Epithelial cell of esophagus (primary cell): Measurements from ENCODE around the gene GRK5.

ENCODE experiments used
- DNase-seq: peaks from one replicate; pipeline ENCODE4 v3.0.0; 2010; ENCODE audit warnings: low read depth
- H3K4me3 ChIP-seq: 2 replicates; pipeline ENCODE4 v1.5.1; 2011; ENCODE audit warnings: mild to moderate bottlenecking, low read length, control low read depth
- TF ChIP-seq, protein P1 (sequence below): IDR thresholded peaks from 2 replicates; pipeline ENCODE4 v1.5.1; 2011; ENCODE audit warnings: low read depth, mild to moderate bottlenecking, low read length, control low read depth, inconsistent platforms; ENCODE audit not compliant: insufficient read depth; ENCODE audit errors: missing control alignments

Gene GRK5

GRCh38 chr10:119423510-119424257 is 216.3 kb downstream of the GRK5 start:
- DNase-seq = no peak
- H3K4me3 ChIP-seq = no peak overlapping the region
- TF ChIP-seq, protein P1, sequence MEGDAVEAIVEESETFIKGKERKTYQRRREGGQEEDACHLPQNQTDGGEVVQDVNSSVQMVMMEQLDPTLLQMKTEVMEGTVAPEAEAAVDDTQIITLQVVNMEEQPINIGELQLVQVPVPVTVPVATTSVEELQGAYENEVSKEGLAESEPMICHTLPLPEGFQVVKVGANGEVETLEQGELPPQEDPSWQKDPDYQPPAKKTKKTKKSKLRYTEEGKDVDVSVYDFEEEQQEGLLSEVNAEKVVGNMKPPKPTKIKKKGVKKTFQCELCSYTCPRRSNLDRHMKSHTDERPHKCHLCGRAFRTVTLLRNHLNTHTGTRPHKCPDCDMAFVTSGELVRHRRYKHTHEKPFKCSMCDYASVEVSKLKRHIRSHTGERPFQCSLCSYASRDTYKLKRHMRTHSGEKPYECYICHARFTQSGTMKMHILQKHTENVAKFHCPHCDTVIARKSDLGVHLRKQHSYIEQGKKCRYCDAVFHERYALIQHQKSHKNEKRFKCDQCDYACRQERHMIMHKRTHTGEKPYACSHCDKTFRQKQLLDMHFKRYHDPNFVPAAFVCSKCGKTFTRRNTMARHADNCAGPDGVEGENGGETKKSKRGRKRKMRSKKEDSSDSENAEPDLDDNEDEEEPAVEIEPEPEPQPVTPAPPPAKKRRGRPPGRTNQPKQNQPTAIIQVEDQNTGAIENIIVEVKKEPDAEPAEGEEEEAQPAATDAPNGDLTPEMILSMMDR = no peak

GRCh38 chr10:119424258-119424975 is 217.0 kb downstream of the GRK5 start:
- H3K4me3 ChIP-seq = no peak overlapping the region
- no peak for DNase-seq
- TF ChIP-seq, protein P1 = no peak

GRCh38 chr10:119425102-119425880 is 217.9 kb downstream of the GRK5 start:
- DNase-seq = no peak
- H3K4me3 ChIP-seq = no peak overlapping the region
- TF ChIP-seq, protein P1 = no peak

- DNase-seq = no peak
- no peak overlapping the region for H3K4me3 ChIP-seq
- TF ChIP-seq, protein P1 = no peak
These were observed 218.5 kb downstream of the GRK5 start for GRCh38 chr10:119425881-119426170.

- TF ChIP-seq, protein P1 = no peak
- no peak for DNase-seq
- no peak overlapping the region for H3K4me3 ChIP-seq
These were observed 219.3 kb downstream of the GRK5 start for GRCh38 chr10:119426699-119427098.

DNA sequence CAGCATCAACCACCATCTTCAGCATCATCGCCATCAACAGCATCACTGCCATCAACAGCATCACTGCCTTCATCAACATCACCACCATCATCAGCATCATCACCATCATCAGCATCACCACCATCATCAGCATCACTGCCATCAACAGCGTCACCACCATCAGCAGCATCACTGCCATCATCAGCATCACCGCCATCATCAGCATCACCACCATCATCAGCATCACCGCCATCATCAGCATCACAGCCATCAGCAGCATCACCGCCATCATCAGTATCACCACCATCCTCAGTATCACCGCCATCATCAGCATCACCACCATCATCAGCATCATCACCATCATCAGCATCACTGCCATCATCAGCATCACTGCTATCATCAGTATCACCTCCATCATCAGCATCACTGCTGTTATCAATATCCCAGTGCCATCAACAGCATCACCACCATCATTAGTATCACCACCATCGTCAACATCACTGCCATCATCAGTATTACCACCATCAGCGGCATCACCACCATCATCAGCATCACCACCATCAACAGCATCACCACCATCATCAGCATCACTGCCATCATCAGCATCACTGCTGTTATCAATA is 220.0 kb downstream of the GRK5 start:
- no peak for DNase-seq
- TF ChIP-seq, protein P1 = no peak
- no peak overlapping the region for H3K4me3 ChIP-seq
